ENCODE data around the gene CD8B. TPM values are rescaled to one million over a fixed set of nuclear protein-coding genes. Genes with fewer than 3 reads are reported as not detected.

CD8B gene
- total and polyA plus RNA-seq, 2 of the 13 experiments (the other 11 are each of a cell fraction or from before 2014, with no cell fraction given) = 0.04 TPM; not detected in 1

DNA sequence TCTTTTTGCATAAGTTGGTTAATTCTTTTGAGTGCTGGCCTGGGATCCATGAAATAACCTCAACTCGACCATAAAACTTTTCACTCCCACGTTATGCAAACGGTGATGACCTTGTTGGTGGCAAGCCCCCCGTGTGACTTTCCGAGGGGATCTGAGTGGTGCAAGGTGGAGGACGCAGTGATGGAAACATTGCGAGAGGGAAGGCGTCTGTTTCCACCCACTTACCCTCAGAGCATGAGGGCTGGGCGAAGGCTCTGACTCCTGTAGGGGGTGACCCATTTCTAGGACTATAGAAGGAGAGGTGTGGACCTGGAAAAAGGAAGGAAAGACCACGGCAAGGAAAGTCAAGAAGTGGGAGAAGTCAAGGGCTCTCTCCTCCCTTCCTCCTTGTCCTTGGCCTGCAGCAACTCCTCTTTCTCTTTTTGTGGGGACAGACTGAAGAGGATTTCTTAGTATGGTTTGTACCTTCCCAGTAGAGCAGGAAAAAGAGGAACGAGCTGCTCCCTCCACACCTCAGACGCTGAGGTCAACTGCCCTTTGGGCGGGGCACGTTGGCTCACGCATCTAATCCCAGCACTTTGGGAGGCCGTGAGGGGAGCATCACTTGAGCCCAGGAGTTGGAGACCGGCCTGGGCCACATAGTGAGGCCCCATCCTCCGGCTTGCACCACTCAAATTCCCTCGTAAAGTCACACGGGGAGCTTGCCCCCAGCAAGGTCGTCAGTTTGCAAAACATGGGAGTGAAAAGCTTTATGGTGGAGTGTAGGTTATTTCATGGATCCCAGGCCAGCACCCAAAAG is 55.4 kb downstream of the CD8B start:
- Histone ChIP-seq H4K20me1 (ENCODE audit: insufficient read depth, low read length) (no peaks in the 10 kb centered on the region), H3K4me2 (ENCODE audit: low read depth, low read length) (peak overlapping the region; percentile 99), H3K36me3 (replicated peaks in 1 of 2; ENCODE audit: control insufficient read depth in 1 of 2, insufficient read depth in 2 of 2, low read length in 2 of 2) (no peaks in the 10 kb centered on the region), H3K4me3 (replicated peaks in 1 of 3; ENCODE audit: insufficient read depth in 1 of 3, low read depth in 2 of 3, low read length in 3 of 3) (peak overlapping the region in 1 of 3 experiments; percentile 67; a peak in 1 of 6 replicates), H3K9me3 (ENCODE audit: low read length) (no peaks in the 10 kb centered on the region), H3K27ac (ENCODE audit: extremely low read length, insufficient read depth, low read length) (no peak overlapping the region), H2AFZ (ENCODE audit: low read length) (no peak overlapping the region), H3K27me3 (ENCODE audit: control insufficient read depth in 1 of 2, insufficient read depth in 2 of 2, low read length in 2 of 2) (peaks cover 0 to 7% of the 10 kb centered on the region in 2 experiments; a peak in 3 of 5 replicates), H3K79me2 (ENCODE audit: insufficient read depth, low read length) (no peaks in the 10 kb centered on the region), H3K9ac (ENCODE audit: insufficient read depth, low read depth, low read length) (no peak overlapping the region), H3K4me1 (ENCODE audit: insufficient read depth, low read length) (peaks cover 24% of the 10 kb centered on the region)
- ChIA-PET CTCF (ENCODE audit: low intra/inter-chr PET ratio, low total read pairs) (no interaction called here), POLR2A (no interaction called here)
- ATAC-seq (no peak), DNase-seq (ENCODE audit: low spot score) (no peak), FAIRE-seq (no peak)
- TF ChIP-seq ZNF629 (CRISPR knock-in tag; conservative IDR thresholded peaks at IDR 0.05) = no peak
- TF ChIP-seq, protein P1, sequence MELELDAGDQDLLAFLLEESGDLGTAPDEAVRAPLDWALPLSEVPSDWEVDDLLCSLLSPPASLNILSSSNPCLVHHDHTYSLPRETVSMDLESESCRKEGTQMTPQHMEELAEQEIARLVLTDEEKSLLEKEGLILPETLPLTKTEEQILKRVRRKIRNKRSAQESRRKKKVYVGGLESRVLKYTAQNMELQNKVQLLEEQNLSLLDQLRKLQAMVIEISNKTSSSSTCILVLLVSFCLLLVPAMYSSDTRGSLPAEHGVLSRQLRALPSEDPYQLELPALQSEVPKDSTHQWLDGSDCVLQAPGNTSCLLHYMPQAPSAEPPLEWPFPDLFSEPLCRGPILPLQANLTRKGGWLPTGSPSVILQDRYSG (CRISPR knock-in tag; IDR thresholded peaks at IDR 0.05) = no peak
- TF ChIP-seq, protein P2, sequence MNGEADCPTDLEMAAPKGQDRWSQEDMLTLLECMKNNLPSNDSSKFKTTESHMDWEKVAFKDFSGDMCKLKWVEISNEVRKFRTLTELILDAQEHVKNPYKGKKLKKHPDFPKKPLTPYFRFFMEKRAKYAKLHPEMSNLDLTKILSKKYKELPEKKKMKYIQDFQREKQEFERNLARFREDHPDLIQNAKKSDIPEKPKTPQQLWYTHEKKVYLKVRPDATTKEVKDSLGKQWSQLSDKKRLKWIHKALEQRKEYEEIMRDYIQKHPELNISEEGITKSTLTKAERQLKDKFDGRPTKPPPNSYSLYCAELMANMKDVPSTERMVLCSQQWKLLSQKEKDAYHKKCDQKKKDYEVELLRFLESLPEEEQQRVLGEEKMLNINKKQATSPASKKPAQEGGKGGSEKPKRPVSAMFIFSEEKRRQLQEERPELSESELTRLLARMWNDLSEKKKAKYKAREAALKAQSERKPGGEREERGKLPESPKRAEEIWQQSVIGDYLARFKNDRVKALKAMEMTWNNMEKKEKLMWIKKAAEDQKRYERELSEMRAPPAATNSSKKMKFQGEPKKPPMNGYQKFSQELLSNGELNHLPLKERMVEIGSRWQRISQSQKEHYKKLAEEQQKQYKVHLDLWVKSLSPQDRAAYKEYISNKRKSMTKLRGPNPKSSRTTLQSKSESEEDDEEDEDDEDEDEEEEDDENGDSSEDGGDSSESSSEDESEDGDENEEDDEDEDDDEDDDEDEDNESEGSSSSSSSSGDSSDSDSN (CRISPR knock-in tag; IDR thresholded peaks at IDR 0.05) = no peak
- 0 out of 2 replicates have a peak, but pooled peaks have one; percentile 32 for TF ChIP-seq NRL (CRISPR knock-in tag; IDR thresholded peaks at IDR 0.05; ENCODE audit: borderline replicate concordance)
- TF ChIP-seq SAP130 (CRISPR knock-in tag; IDR thresholded peaks at IDR 0.05; ENCODE audit: low read depth) = no peak
- TF ChIP-seq NR2F6 (IDR thresholded peaks at IDR 0.05) = no peak
- TF ChIP-seq NR2F6 (CRISPR knock-in tag; IDR thresholded peaks at IDR 0.05) = no peak
- peak; percentile 10; the same call in 1 of the 2 replicates for TF ChIP-seq ZMYM2 (CRISPR knock-in tag; IDR thresholded peaks at IDR 0.05)
- WGBS (ENCODE audit: low lambda C conversion rate) = 54% methylated on average over 21 of the region's 21 CpGs
- BruUV-seq (replicated peaks) = no TSS peak
- in situ Hi-C loops (cut with HindIII; ENCODE audit: extremely low pct_ligation_motif_present, low pct_unique_long_range_greater_than_20kb) = loop anchor here (25.0 kb wide), 1 partner anchor 131 kb away; the partner anchor contains the start of gene RGPD1
- intact Hi-C loops (cut with micrococcal nuclease; ENCODE audit: unreplicated experiment) = loop anchor here (5.0 kb wide), 1 partner anchor 44 kb away; no protein-coding TSS in a partner anchor
